ENCODE measurements around the gene NDUFA13. TPM values are rescaled to one million over a fixed set of nuclear protein-coding genes. Genes with fewer than 3 reads are reported as not detected.

Gene NDUFA13
- total RNA-seq, 1 experiment from 2014 or later = 339 TPM

- H3K9me2 ChIP-seq (ENCODE audit: insufficient read depth) = no peaks in the 10 kb centered on the region
- H3K79me2 ChIP-seq (ENCODE audit: insufficient read depth, low read length) = peaks cover 91% of the 10 kb centered on the region
- ChIA-PET RAD21 (ENCODE audit: low non-redundant PET in 1 of 2, low total read pairs in 2 of 2, uncharacterized antibody in 2 of 2, unreplicated experiment in 2 of 2) (no interaction called here), POLR2A (no interaction called here), CTCF (no interaction called here)
- peak overlapping the region; percentile 15; the same call in 1 of the 2 replicates for H3K27ac ChIP-seq (ENCODE audit: low read depth, low read length)
- no peak overlapping the region for H2AFZ ChIP-seq (ENCODE audit: low read depth, low read length, poor library complexity, severe bottlenecking)
- intact Hi-C loops (cut with micrococcal nuclease) = loop anchor here (5.0 kb wide), 1 partner anchor 80 kb away; the partner anchor contains the start of gene GATAD2A
- peaks cover 0 to 17% of the 10 kb centered on the region in 2 experiments; a peak in 1 of 4 replicates for H3K36me3 ChIP-seq (ENCODE audit: control insufficient read depth in 1 of 2, insufficient read depth in 2 of 2, low read length in 2 of 2)
- no peaks in the 10 kb centered on the region for H3K9me3 ChIP-seq (ENCODE audit: control insufficient read depth in 1 of 2, insufficient read depth in 1 of 2, low read depth in 1 of 2, low read length in 2 of 2)
- H3K9ac ChIP-seq (ENCODE audit: low read length) = no peak overlapping the region; the same call in 1 of the 2 replicates
- no peak overlapping the region for H3K4me3 ChIP-seq (replicated peaks in 1 of 2; ENCODE audit: low read depth in 1 of 2, low read length in 2 of 2)
- ATAC-seq = no peak
- H4K20me1 ChIP-seq (ENCODE audit: insufficient read depth) = peaks cover 10% of the 10 kb centered on the region; the same call in 1 of the 2 replicates
- peaks cover 19 to 43% of the 10 kb centered on the region in 2 experiments for H3K4me1 ChIP-seq (ENCODE audit: control insufficient read depth in 1 of 2, insufficient read depth in 2 of 2, low read length in 2 of 2)
- TF ChIP-seq FOSL1 (IDR thresholded peaks at IDR 0.05; ENCODE audit: low read depth) (no peak), SP1 (IDR thresholded peaks at IDR 0.05; ENCODE audit: low read depth) (no peak)
- TF ChIP-seq, protein P1, sequence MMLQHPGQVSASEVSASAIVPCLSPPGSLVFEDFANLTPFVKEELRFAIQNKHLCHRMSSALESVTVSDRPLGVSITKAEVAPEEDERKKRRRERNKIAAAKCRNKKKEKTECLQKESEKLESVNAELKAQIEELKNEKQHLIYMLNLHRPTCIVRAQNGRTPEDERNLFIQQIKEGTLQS (IDR thresholded peaks at IDR 0.05) = no peak
- no peaks in the 10 kb centered on the region for H3K27me3 ChIP-seq (ENCODE audit: insufficient read depth, low read length)
- H3K4me2 ChIP-seq (ENCODE audit: low read length) = peak overlapping the region; percentile 62; the same call in 1 of the 2 replicates
- no peak for DNase-seq (ENCODE audit: low read depth, low spot score)
- no TSS peak for BruUV-seq (replicated peaks)
These were observed 28.7 kb upstream of the NDUFA13 start for GRCh38 chr19:19487077-19487949.

DNA sequence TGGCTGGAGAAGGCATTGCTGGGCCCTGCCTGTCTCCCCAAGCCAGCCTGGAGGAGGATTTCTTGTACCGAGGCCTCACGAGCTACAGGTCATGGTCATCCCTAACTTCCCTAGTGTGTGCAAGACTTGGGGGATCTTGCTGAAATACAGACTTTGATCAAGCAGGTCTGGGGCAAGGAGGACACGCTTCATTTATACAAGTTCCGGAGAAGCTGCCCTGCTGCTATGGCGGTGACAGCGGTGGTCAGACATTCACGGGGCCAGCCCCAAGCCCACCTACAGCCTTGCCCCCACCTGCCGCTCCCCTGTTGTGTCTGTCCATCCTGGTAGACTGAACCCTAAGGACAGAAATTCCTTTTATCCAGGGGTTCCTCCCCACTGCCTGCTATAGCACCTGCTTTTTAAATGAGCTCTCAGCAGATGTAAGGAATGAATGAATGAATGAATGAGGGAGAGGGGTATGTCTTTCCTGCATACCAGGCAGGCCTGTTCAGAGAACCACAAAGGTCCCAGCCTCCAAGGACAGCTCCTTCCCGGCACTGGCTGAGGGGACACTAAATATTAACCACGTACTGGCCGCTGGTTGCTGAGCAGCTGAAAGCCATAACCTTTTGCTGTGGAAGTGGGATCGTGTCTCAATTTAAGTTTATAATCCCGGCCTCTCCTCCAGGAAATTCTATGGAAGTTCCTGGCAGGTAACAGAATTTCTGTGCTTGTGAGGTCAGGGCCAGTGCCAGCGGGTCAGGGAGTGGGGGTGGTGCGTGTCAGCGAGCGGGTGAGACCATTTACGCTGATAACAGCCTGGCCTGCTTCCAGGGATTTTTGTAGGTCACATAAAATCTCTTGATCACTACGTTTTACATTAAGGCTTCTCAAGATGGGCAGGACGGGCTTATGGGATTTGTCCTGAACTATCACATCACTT, 27.8 kb upstream of the NDUFA13 start:
- H3K9me3 ChIP-seq (ENCODE audit: control insufficient read depth in 1 of 2, insufficient read depth in 1 of 2, low read depth in 1 of 2, low read length in 2 of 2) = no peaks in the 10 kb centered on the region
- H3K9me2 ChIP-seq (ENCODE audit: insufficient read depth) = no peaks in the 10 kb centered on the region
- TF ChIP-seq YY1 (IDR thresholded peaks at IDR 0.05; ENCODE audit: extremely low read depth, insufficient replicate concordance, low read depth, low read length) (no peak), ZNF274 (IDR thresholded peaks at IDR 0.05; ENCODE audit: low read depth, low read length) (no peak), CBX3 (IDR thresholded peaks at IDR 0.05; ENCODE audit: low read depth) (no peak)
- H3K36me3 ChIP-seq (ENCODE audit: control insufficient read depth in 1 of 2, insufficient read depth in 2 of 2, low read length in 2 of 2) = peaks cover 2 to 15% of the 10 kb centered on the region in 2 experiments; a peak in 2 of 4 replicates
- ChIA-PET POLR2A (interaction anchor here (1.1 to 2.2 kb wide), 2 partner anchors 110 to 124 kb away, joined by 3 to 10 read pairs; no protein-coding TSS in a partner anchor), CTCF (interaction anchor here (3.1 to 3.2 kb wide), 2 partner anchors 83 to 122 kb away, joined by 11 to 40 read pairs; partner anchors contain the start of gene GATAD2A), RAD21 (ENCODE audit: low non-redundant PET in 1 of 2, low total read pairs in 2 of 2, uncharacterized antibody in 2 of 2, unreplicated experiment in 2 of 2) (interaction anchor here (0.6 to 1.6 kb wide), 2 partner anchors 121 to 292 kb away, joined by 3 to 4 read pairs; no protein-coding TSS in a partner anchor)
- BruUV-seq (replicated peaks) = no TSS peak
- DNase-seq (ENCODE audit: low read depth, low spot score) (no peak), ATAC-seq (no peak)
- no peaks in the 10 kb centered on the region for H3K27me3 ChIP-seq (ENCODE audit: insufficient read depth, low read length)
- intact Hi-C loops (cut with micrococcal nuclease) = loop anchor here (5.0 kb wide), 1 partner anchor 81 kb away; the partner anchor contains the start of gene GATAD2A
- H3K4me2 ChIP-seq (ENCODE audit: low read length) = peak overlapping the region; percentile 62
- H2AFZ ChIP-seq (ENCODE audit: low read depth, low read length, poor library complexity, severe bottlenecking) = no peak overlapping the region
- peaks cover 19 to 43% of the 10 kb centered on the region in 2 experiments for H3K4me1 ChIP-seq (ENCODE audit: control insufficient read depth in 1 of 2, insufficient read depth in 2 of 2, low read length in 2 of 2)
- H3K4me3 ChIP-seq (replicated peaks in 1 of 2; ENCODE audit: low read depth in 1 of 2, low read length in 2 of 2) = no peak overlapping the region; a peak in 1 of 4 replicates
- peaks cover 10% of the 10 kb centered on the region; the same call in 1 of the 2 replicates for H4K20me1 ChIP-seq (ENCODE audit: insufficient read depth)
- H3K9ac ChIP-seq (ENCODE audit: low read length) = peak overlapping the region; percentile 54
- H3K79me2 ChIP-seq (ENCODE audit: insufficient read depth, low read length) = peaks cover 89% of the 10 kb centered on the region
- H3K27ac ChIP-seq (ENCODE audit: low read depth, low read length) = peak overlapping the region; percentile 72

All from HCT116 (cell line).